ENCODE data around the gene SETBP1.

- no peak for TF ChIP-seq ZNF274 (IDR thresholded peaks at IDR 0.05; ENCODE audit: low read depth, low read length)
- no peak for TF ChIP-seq YY1 (IDR thresholded peaks at IDR 0.05; ENCODE audit: insufficient read depth, insufficient read length)
- TF ChIP-seq SUZ12 (IDR thresholded peaks at IDR 0.05; ENCODE audit: extremely low read depth, insufficient read depth, insufficient read length), result no peak
Measured at GRCh38 chr18:44791520-44791919, 110.8 kb downstream of the SETBP1 start.
